WTC11 (cell line): ENCODE results near the gene EBF3.

Source experiments
- KAT7 ChIP-seq: sonication (generic); formaldehyde crosslinking; IDR thresholded peaks from 2 replicates; pipeline ENCODE4 v1.8.1; 2023; ENCODE audit warnings: missing genetic modification reagents, mild to moderate bottlenecking, borderline replicate concordance
- OVOL2 ChIP-seq: fragments of 250-450 bp; sonication (Bioruptor Pico); IDR thresholded peaks from 2 replicates; pipeline ENCODE4 v1.9.0; 2021; ENCODE audit warnings: mild to moderate bottlenecking, borderline replicate concordance
- TEAD4 ChIP-seq: sonication (generic); formaldehyde crosslinking; IDR thresholded peaks from 2 replicates; pipeline ENCODE4 v1.8.0; 2022; ENCODE audit warnings: mild to moderate bottlenecking, missing genetic modification reagents
- TF ChIP-seq, protein P1 (sequence below): sonication (generic); formaldehyde crosslinking; IDR thresholded peaks from 2 replicates; pipeline ENCODE4 v1.8.0; 2022; ENCODE audit warnings: mild to moderate bottlenecking, missing genetic modification reagents
- TF ChIP-seq, protein P2 (sequence below): sonication (generic); formaldehyde crosslinking; IDR thresholded peaks from 2 replicates; pipeline ENCODE4 v1.8.1; 2023; ENCODE audit warnings: mild to moderate bottlenecking, missing genetic modification reagents, moderate library complexity
- TF ChIP-seq, protein P3 (sequence below): sonication (generic); formaldehyde crosslinking; conservative IDR thresholded peaks from 2 replicates; pipeline ENCODE4 v1.8.1; 2022; ENCODE audit warnings: mild to moderate bottlenecking, missing genetic modification reagents
- TF ChIP-seq, protein P4 (sequence below): sonication (generic); formaldehyde crosslinking; IDR thresholded peaks from 2 replicates; pipeline ENCODE4 v1.8.1; 2023; ENCODE audit warnings: mild to moderate bottlenecking, missing genetic modification reagents

DNA sequence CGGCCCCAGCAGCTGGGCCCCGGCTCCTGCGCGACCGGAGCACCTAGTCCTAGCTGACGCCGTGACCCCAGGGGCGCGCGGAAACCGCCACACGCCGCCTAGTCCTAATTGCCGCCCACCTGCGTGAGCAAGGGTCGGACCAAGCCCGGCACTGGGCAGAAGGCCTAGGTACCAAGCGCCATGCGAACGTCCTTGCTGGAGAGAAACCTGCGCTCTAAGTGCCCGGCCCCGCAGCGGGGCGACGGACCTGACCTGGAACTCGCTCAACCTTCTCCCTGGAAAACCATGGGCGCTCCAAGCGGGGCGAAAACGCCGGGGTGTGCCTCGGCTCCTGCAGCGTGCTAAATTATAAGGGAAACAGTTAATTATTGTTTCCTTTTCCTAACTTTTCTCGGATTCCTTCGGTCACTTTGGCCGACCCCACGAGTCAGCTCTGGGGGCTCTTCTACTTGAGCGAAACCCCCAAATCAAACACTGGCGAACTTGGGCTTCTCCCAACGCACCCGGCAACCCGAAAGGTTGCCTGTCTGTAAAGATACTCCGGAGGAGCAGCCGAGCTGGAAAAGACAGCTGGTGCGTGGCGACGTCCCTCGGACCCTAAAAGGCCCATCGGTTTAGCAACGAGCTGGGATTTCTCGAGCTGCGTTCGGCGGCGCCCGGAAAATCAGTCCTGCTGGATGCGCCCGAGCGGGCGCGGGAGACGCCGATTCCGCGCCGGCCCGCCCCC is 5.3 kb upstream of the EBF3 start:
- TF ChIP-seq OVOL2 (CRISPR knock-in tag) (no peak), TEAD4 (CRISPR knock-in tag) (no peak), KAT7 (no peak)
- TF ChIP-seq, protein P1, sequence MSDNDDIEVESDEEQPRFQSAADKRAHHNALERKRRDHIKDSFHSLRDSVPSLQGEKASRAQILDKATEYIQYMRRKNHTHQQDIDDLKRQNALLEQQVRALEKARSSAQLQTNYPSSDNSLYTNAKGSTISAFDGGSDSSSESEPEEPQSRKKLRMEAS (CRISPR knock-in tag), result no peak
- TF ChIP-seq, protein P2, sequence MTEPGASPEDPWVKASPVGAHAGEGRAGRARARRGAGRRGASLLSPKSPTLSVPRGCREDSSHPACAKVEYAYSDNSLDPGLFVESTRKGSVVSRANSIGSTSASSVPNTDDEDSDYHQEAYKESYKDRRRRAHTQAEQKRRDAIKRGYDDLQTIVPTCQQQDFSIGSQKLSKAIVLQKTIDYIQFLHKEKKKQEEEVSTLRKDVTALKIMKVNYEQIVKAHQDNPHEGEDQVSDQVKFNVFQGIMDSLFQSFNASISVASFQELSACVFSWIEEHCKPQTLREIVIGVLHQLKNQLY (CRISPR knock-in tag), result no peak
- TF ChIP-seq, protein P3, sequence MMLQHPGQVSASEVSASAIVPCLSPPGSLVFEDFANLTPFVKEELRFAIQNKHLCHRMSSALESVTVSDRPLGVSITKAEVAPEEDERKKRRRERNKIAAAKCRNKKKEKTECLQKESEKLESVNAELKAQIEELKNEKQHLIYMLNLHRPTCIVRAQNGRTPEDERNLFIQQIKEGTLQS (CRISPR knock-in tag), result no peak
- TF ChIP-seq, protein P4, sequence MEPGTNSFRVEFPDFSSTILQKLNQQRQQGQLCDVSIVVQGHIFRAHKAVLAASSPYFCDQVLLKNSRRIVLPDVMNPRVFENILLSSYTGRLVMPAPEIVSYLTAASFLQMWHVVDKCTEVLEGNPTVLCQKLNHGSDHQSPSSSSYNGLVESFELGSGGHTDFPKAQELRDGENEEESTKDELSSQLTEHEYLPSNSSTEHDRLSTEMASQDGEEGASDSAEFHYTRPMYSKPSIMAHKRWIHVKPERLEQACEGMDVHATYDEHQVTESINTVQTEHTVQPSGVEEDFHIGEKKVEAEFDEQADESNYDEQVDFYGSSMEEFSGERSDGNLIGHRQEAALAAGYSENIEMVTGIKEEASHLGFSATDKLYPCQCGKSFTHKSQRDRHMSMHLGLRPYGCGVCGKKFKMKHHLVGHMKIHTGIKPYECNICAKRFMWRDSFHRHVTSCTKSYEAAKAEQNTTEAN (CRISPR knock-in tag), result no peak
